ENCODE data around the gene KCNT1.

KCNT1 gene

GRCh38 chr9:135736272-135736978 lies 34.4 kb downstream of the KCNT1 start:
- H3K4me3 ChIP-seq (ENCODE audit: low read depth, low read length), result no peak overlapping the region
- no peak for TF ChIP-seq CTCF (IDR thresholded peaks at IDR 0.05; ENCODE audit: low read depth, low read length, missing control alignments)
- no peak for DNase-seq (ENCODE audit: low read depth)
- in situ Hi-C loops (cut with HindIII; ENCODE audit: low sequenced_read_pairs), result no loop called here

GRCh38 chr9:135736979-135737839 lies 35.2 kb downstream of the KCNT1 start:
- in situ Hi-C loops (cut with HindIII; ENCODE audit: low sequenced_read_pairs), result no loop called here
- no peak for TF ChIP-seq CTCF (IDR thresholded peaks at IDR 0.05; ENCODE audit: low read depth, low read length, missing control alignments)
- no peak overlapping the region for H3K4me3 ChIP-seq (ENCODE audit: low read depth, low read length)
- DNase-seq (ENCODE audit: low read depth), result no peak

GRCh38 chr9:135737840-135738521 lies 36.0 kb downstream of the KCNT1 start:
- DNase-seq (ENCODE audit: low read depth), result no peak
- H3K4me3 ChIP-seq (ENCODE audit: low read depth, low read length), result no peak overlapping the region
- in situ Hi-C loops (cut with HindIII; ENCODE audit: low sequenced_read_pairs), result no loop called here
- no peak for TF ChIP-seq CTCF (IDR thresholded peaks at IDR 0.05; ENCODE audit: low read depth, low read length, missing control alignments)

GRCh38 chr9:135739271-135740220 lies 37.6 kb downstream of the KCNT1 start:
- in situ Hi-C loops (cut with HindIII; ENCODE audit: low sequenced_read_pairs), result no loop called here

More at GRCh38 chr9:135739271-135740220, 37.6 kb downstream of the KCNT1 start:
- TF ChIP-seq CTCF (IDR thresholded peaks at IDR 0.05; ENCODE audit: low read depth, low read length, missing control alignments), result no peak
- DNase-seq (ENCODE audit: low read depth), result no peak
- H3K4me3 ChIP-seq (ENCODE audit: low read depth, low read length), result no peak overlapping the region

Measured in astrocyte of the cerebellum (primary cell).